SH-SY5Y (cell line): ENCODE measurements around the gene TRIM14.

Experiments
- GATA2 ChIP-seq: IDR thresholded peaks from 2 replicates; pipeline ENCODE4 v1.6.1; 2011; ENCODE audit warnings: mild to moderate bottlenecking, low read depth, low read length
- GATA3 ChIP-seq: IDR thresholded peaks from 2 replicates; pipeline ENCODE4 v1.6.1; 2011; ENCODE audit warnings: low read depth, mild to moderate bottlenecking, low read length, moderate library complexity

Gene TRIM14

GRCh38 chr9:98132158-98132557 lies 13.1 kb upstream of the TRIM14 start:
- no peak for TF ChIP-seq GATA3
- no peak for TF ChIP-seq GATA2

- TF ChIP-seq GATA2 (no peak), GATA3 (no peak)
These were observed 11.7 kb upstream of the TRIM14 start for GRCh38 chr9:98130576-98131228.

GRCh38 chr9:98129451-98129881 lies 10.4 kb upstream of the TRIM14 start:
- TF ChIP-seq GATA2 (no peak), GATA3 (no peak)

GRCh38 chr9:98128316-98128715 lies 9.3 kb upstream of the TRIM14 start:
- no peak for TF ChIP-seq GATA3
- no peak for TF ChIP-seq GATA2

GRCh38 chr9:98127226-98127625 lies 8.2 kb upstream of the TRIM14 start:
- TF ChIP-seq GATA3 (no peak), GATA2 (no peak)

- TF ChIP-seq GATA3 (no peak), GATA2 (no peak)
These were observed 5.8 kb upstream of the TRIM14 start for GRCh38 chr9:98124637-98125426.

GRCh38 chr9:98121058-98121457 lies 2.0 kb upstream of the TRIM14 start:
- TF ChIP-seq GATA3 (no peak), GATA2 (no peak)

- no peak for TF ChIP-seq GATA3
These were observed 1.5 kb upstream of the TRIM14 start for GRCh38 chr9:98120476-98120875.

- no peak for TF ChIP-seq GATA2
- no peak for TF ChIP-seq GATA3
These were observed 910 bp downstream of the TRIM14 start for GRCh38 chr9:98117984-98118639.

- TF ChIP-seq GATA2 (no peak), GATA3 (no peak)
These were observed 10.0 kb downstream of the TRIM14 start for GRCh38 chr9:98109052-98109451.

- no peak for TF ChIP-seq GATA2
- TF ChIP-seq GATA3 = no peak
These were observed 10.4 kb downstream of the TRIM14 start for GRCh38 chr9:98108531-98109031.

GRCh38 chr9:98107926-98108325 lies 11.1 kb downstream of the TRIM14 start:
- no peak for TF ChIP-seq GATA3
- TF ChIP-seq GATA2 = no peak

GRCh38 chr9:98105006-98105405 lies 14.0 kb downstream of the TRIM14 start:
- TF ChIP-seq GATA3 (no peak), GATA2 (no peak)

GRCh38 chr9:98104445-98104881 lies 14.6 kb downstream of the TRIM14 start:
- no peak for TF ChIP-seq GATA3
- no peak for TF ChIP-seq GATA2
